HG02885 (cell line): ENCODE results near the gene ENPEP.
"Not testable (repeated sequence)": the region's sequence is repeated elsewhere in the genome, so short reads cannot be mapped to it uniquely, and the experiment has no call there.

Experiments
- ATAC-seq: cut with Tn5 transposase; IDR thresholded peaks from one replicate; pipeline ENCODE4 v1.9.1; 2021; ENCODE audit warnings: mild to moderate bottlenecking; ENCODE audit not compliant: unreplicated experiment, poor library complexity

The ENPEP gene

GRCh38 chr4:110516106-110516922 is 40.4 kb downstream of the ENPEP start:
- peak; percentile 94 for ATAC-seq

- no peak for ATAC-seq
Measured at GRCh38 chr4:110518889-110519490, 43.0 kb downstream of the ENPEP start.

GRCh38 chr4:110520886-110521285 is 44.9 kb downstream of the ENPEP start:
- no peak for ATAC-seq

GRCh38 chr4:110526589-110526988 is 50.6 kb downstream of the ENPEP start:
- no peak for ATAC-seq

- ATAC-seq: peak; percentile 35
Measured at GRCh38 chr4:110527156-110527555, 51.2 kb downstream of the ENPEP start.

DNA sequence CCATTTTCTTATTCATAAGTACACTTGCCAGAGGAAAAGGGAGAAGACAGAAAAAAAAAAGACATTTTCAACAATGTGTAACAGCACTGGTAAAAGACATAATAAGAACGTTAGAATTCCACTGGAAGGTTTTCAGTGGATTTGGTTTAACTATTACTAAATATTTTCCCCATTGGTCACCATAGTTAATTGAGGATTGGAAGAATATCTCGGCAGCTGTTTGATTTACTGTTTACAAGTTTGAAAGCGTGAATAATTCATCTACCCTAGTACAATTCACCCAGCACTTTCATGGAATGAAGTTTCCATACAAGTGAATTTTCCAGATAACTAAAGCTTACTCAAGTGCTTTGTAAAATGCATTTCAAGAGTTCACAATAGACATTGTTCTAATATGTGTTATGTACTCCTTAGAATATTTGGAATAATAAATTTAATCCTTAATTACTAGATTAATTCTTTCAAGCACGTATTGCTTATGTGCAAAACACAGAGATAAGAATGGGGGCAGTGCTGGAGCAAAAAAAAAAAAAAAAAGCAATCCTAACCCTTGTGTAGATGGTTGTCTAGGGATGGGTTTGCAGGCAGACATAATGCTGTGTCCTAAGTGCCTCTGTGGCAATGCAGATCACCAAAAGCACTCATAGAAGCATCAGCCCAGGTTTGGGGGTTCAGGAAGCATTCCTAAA is 57.1 kb downstream of the ENPEP start:
- no peak for ATAC-seq

DNA sequence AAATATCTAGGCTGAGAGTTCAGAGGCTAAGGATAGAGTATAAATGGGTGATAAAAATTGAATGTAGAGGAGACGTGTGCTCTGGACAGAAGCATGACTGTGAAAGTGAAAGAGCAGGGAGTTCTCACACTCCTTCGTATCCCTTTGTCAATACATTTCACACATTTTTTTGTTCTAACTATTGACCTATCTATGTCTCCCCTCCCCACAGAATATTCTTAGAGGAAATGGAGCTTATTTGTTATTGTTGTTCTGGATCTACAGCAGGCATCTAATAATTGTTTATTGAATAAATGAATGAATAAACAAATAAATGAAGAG is 57.6 kb downstream of the ENPEP start:
- no peak for ATAC-seq

DNA sequence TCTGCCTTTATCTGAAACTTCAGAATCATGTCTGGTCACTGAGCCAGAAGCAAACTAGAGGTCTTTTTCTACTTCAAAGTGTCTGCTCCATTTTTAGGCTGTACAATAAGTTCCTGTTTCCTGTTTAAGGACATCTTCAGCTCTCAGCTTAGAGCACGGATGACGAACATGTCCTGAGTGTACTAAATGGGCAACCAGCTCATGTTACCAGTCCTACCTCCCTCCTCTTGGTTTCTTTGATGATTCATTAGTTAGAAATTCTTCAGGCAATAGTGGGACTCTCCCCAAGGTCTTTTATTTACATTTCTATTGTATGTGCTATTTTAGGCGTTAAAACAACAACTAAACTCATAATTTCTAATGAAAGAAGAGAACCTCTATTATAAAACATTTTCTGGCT is 58.0 kb downstream of the ENPEP start:
- ATAC-seq: no peak

DNA sequence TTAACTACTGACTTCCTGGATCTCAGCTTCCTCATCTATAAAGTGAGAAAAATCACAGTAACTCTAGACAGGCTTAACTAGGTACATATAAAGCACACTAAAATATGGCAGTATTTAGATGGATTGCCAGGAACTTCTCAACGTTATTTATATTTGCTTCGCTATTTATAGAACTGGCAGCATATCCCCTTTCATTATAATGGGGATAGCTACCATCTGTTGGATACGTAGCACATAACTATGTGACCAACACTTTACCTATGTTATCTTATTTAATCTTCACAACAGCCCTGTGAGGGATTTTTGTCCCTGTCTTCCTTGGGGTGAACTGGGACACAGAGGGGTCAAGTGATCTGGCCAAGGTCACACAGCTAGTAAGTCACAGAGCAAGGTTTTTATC is 64.6 kb downstream of the ENPEP start:
- ATAC-seq: no peak

DNA sequence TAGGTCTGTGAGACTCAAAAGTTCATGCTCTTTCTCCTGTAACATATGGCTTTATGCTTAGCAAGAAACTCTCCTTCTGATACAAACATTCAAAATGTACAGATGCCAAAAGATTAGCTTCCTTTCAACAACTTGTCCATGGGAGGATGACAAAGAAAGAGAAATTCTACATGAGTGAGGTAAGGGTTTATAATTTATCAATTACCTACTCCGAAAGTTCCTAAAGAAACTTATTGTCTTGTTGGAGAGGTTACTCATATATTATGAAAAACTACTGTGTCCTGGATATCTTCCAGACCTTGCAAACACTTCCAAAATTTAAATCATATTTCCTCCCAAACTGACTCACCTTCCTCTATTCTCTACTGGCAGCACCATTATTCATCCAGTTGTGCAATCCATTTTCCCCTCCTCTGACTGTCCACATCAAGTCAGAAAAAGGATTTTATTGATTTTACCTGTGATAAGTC is 65.1 kb downstream of the ENPEP start:
- no peak for ATAC-seq

GRCh38 chr4:110543577-110543976 is 67.6 kb downstream of the ENPEP start:
- no peak for ATAC-seq

DNA sequence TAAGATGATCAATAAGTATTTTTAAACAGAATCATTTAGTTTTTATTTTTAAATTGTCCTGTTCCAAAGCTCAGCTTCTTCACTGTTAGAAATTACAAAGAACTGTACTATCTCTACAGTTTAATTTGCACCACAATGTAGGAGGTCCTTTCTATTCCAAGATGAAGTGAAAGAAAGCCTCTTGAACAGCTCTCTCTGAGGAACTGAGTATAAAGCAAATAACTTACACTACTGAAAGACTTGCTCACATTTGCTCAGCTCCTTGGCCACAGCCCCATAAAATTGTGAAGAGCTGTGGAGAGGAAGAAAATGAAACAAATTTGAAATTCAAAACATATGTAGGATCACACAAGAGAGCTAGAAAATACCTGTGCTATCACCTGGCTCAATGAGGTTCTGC is 68.6 kb downstream of the ENPEP start:
- no peak for ATAC-seq

DNA sequence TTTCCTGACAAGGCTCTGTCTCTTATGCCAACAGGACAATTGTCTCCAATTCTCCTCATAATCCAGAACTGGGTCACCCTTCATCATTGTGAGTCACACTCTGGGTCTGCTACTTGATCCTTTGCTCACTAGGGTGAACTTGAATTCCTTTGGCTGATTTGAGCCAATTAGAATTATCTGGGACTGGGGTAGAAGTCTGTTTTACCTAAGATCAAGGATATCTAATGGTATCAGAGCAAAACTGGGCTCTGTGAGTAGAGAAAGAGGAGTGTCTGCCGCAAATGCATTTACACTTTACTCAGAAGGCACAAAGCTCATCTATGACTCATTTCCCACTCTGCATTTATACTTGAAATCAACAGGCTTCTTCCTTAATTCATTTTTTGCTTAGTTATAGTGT is 74.3 kb downstream of the ENPEP start:
- no peak for ATAC-seq

- ATAC-seq: no peak
Measured at GRCh38 chr4:110553197-110553596, 77.2 kb downstream of the ENPEP start.

- no peak for ATAC-seq
Measured at GRCh38 chr4:110567214-110567613, 91.3 kb downstream of the ENPEP start.

GRCh38 chr4:110576696-110577095 is 100.7 kb downstream of the ENPEP start:
- not testable (repeated sequence) for ATAC-seq

- ATAC-seq: no peak
Measured at GRCh38 chr4:110586131-110586850, 110.3 kb downstream of the ENPEP start.

DNA sequence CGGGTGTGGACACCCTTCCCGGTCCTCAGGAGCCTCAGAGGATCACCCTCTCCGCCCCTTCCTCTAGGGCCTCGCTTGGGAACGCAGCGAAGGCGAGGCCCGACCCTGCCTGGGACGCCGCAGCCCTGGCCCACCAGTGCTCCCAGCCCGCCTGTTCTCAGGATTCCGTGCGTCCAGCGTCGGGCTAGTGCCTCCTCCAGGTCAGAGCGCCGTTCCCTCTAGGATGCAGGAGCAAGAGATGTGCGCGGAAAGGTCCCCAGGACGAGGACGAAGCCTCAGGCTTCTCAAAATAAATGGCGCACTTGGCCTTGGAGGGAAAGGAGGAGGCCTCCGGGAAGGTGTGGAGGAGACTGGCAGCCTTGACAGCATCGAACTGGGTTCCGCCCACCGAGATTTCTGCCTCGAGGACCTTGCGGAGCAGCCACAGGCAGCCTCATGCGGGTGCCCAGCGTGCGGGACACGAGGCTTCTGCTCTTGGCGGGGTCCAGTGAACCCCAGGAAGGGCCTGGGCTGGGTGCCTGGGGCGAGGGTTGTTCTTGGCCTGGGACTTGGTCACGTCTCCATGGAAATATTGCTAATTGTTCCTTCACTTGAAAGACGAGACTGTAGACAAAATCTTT is 111.8 kb downstream of the ENPEP start:
- ATAC-seq: no peak

DNA sequence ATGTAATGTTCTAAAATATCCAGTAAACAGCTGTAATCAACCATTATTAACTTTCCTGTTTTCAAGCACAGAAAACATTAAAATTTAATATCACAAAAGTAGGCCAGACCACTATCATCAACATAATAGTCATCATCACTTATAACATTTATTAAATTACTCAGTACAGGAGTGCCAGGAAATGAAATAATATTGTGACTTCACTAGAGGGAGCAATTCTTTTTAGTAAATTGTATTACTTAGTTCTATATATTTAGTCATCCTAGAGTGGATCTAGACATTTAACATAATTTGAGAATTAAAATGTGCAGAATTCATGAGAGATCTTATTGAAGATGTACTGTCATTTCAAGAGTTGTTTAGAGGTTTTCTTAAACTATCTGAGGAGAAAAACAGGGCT is 113.3 kb downstream of the ENPEP start:
- no peak for ATAC-seq

GRCh38 chr4:110595583-110595982 is 119.6 kb downstream of the ENPEP start:
- ATAC-seq: no peak
